GM19438 (cell line): Measurements from ENCODE around the gene UBA7.
"Not testable (repeated sequence)": the region's sequence is repeated elsewhere in the genome, so short reads cannot be mapped to it uniquely, and the experiment has no call there.

Experiments used
- ATAC-seq: cut with Tn5 transposase; IDR thresholded peaks from one replicate; pipeline ENCODE4 v1.9.1; 2021; ENCODE audit warnings: low read depth; ENCODE audit not compliant: unreplicated experiment

Gene UBA7, protein sequence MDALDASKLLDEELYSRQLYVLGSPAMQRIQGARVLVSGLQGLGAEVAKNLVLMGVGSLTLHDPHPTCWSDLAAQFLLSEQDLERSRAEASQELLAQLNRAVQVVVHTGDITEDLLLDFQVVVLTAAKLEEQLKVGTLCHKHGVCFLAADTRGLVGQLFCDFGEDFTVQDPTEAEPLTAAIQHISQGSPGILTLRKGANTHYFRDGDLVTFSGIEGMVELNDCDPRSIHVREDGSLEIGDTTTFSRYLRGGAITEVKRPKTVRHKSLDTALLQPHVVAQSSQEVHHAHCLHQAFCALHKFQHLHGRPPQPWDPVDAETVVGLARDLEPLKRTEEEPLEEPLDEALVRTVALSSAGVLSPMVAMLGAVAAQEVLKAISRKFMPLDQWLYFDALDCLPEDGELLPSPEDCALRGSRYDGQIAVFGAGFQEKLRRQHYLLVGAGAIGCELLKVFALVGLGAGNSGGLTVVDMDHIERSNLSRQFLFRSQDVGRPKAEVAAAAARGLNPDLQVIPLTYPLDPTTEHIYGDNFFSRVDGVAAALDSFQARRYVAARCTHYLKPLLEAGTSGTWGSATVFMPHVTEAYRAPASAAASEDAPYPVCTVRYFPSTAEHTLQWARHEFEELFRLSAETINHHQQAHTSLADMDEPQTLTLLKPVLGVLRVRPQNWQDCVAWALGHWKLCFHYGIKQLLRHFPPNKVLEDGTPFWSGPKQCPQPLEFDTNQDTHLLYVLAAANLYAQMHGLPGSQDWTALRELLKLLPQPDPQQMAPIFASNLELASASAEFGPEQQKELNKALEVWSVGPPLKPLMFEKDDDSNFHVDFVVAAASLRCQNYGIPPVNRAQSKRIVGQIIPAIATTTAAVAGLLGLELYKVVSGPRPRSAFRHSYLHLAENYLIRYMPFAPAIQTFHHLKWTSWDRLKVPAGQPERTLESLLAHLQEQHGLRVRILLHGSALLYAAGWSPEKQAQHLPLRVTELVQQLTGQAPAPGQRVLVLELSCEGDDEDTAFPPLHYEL

DNA sequence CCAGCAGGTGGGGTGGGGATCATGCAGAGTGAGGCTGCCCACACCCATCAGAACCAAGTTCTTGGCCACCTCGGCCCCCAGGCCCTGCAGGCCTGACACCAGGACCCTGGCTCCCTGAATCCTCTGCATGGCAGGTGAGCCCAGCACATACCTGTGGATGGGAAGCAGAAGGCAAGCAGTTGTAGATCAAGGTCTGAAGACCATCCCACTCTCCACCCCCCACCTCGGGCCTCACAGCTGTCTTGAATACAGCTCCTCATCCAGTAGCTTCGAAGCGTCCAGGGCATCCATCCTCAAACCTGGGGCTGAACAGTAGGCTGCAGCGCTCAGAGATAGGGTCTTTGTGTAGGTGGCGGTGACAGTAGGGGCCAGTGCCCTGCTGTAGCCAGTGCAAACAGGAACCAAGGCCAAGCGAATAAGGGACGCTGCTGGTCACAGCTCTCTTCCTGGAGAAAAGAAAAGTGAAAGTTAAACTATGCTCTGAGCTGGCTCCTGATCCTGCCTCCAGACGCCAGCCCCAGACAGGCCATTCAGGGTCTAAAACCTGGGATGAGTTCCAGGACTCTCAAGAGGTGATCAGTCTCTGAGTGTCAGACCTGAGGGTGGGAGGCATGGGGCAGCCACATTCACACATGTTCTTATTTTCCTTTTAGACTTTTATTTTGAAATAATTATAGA, at the start of gene UBA7:
UBA7 (minus strand) TSS at position 457 of the 678 bp plus-strand sequence; CDS start at position 291, 166 bp downstream.
- no peak for ATAC-seq

DNA sequence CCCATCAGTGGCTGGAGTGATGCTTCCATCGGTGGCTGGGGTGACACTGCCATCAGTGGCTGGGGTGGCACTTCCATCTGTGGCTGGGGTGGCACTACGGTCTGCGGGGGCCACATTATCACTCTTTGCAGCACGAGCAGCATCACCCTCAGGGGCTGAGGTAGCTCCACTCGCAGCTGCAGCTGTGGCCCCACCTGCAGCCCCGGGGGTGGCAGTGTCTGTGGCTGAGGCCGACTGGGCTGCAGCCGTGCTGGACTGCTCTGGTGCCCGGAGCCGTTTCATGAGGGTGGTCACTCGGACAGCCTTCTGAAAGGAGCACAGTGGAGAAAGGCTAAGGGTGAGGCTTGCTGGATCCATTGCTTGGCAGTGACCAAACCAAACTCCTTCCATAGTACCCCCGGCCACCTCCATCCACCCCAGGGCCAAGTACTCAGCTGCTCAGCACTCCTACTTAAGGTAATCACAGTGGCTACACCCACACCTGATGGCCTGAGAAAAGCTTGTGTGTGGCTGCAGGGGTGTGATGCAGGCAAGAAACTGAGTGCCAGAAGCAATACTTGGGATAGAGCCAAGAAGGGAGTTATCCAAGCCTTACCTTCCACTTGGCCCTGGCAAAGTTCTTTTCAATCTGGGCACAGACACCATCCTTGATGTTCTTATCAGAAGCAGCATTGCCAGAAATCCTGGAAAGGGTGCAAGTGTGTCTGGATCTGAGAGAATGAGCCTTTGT, 46.0 kb upstream of the UBA7 start:
- no peak for ATAC-seq

DNA sequence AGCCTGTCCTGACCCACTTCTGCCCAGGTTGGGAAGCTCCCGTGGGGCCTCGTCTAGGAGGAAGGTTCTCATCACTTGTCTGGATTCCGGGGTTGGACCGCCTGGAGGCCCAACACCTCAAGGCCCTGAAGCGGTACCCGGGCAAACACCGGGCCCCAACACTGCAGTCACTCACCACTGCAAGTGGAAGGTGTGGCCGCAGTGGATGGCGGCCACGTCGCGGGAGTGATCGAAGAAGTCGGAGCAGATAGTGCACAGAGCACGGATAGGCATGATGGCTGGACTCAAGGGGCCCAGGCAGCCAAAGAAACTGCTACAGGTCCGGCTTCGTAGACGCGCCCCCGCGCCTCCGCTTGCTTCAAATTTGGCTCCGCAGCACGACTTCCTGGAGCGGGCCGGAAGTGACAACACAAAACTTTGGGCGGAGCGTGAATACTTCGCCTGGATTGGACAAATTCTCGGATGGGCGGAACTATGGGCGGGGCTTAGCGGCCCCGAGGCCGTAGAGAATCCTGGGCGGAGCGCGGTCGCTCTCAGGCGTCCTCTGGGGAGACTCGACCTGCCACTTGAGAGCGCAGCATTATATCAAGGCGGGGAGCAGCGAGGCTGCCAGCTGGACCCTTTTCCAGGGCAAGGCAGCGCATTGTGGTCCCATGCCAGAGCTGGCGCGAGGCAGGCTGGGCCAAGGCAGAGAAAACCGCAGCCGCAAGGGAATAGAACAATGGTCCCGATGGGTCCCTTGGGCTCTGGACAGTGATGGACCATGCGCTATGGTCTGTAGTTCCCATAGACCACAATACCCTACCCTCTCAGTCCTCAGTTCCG, 42.6 kb upstream of the UBA7 start, which contains the start of gene TRAIP:
TRAIP (minus strand) TSS at position 384 of the 825 bp plus-strand sequence; CDS start at position 273, 111 bp downstream.
- ATAC-seq = peak; percentile 95

DNA sequence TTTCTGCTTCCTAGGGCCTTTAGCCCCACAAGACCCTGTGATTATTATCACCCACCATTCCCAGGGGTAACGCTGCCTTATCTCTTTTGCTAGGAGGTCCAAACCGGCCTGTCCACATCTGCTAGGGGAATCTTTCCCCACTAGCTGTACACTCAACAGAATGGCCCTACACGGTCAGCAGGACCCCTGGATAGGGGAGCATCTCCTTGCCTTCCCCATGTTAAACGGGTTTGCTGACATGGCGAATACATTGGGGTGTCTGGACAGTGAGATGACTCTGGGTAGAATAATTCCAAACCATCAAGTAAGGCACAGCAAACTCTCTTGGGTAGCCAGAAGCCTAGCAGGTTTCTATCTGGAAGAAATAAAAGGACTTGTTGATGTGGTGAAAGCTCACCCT, 41.9 kb upstream of the UBA7 start:
- ATAC-seq = no peak

DNA sequence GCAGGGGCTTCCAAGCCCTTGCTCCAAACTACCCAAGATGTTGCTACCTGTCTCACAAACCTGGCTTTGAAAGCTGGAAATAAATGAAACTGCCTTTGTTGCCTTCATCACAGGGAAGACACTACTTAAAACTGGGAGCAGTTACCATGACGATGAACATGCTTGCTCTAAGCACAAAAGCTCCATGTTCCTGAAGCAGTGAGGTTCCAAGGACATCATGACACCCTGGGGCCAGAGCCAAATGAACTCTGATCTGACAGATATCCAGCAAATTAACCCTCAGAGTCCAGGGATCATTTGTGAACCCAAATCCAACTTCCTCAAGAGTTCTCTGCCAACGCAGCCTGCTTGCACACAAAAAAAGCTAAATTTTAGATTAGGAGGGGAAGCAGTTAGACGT, 31.9 kb upstream of the UBA7 start:
- ATAC-seq = no peak

DNA sequence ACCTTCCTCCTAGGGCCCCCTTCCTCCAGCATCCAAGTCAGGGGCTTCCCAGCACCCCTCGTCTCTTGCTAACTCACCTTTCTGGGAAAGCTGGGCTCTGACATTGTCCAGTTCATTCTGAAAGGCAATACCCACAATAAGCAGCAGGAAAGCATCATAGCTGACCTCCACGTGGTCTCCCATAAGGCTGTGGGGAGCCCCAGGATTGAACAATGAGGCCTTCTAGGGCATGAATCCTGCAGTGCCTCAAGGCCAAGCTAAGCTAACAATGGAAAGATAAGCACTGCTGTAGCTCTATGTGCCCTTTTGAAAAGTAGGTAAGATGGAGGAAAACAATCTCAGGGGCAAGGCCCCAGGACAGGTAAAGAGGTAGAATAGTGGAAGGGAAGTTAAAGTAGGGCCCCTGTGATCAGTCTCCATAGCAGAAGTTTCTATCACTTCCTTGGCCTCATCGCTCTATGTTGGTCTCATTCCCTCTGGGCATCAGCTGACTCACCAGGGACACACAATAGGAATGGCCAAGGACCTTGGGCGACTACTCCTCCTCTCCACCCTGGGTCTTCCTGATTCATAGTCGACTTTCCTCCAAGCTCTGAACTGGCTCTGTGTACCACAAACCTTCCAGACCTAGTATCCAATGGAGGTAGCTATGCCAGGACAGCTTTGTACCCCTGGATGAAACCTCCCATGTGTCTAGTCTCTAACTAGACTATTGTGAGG, 30.9 kb upstream of the UBA7 start:
- no peak for ATAC-seq

DNA sequence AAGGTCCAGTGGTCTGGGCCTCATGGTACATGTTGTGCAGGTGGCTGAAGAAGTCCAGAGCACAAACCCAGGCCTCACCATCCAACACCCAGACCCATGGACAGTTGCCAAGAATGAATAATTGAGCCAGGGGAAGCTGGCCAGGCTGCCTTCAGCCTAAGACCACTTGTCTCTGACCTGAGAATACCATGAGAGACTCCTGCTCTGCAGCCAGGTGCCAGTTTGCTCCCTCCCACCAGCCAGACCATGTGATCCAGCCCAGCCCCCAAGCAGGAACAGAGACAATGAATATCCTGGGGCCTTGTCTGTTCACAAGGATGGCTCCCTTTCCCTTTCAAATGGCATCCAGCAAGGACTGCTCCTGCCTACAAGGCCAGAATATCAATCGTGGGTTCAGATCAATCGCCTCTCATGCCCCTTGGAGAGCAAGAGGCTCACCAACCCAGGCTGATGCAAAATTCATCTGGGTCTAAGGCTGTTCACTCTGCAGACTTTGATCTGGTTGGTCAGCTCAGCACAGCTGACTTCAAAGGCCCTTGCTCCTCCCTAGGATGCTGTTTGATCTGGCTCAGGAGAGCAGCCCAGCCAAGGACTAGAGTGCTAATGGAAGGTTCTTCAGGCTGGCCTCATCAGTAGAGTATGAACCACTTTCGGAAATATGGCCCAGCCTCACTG, 29.2 kb upstream of the UBA7 start:
- no peak for ATAC-seq

DNA sequence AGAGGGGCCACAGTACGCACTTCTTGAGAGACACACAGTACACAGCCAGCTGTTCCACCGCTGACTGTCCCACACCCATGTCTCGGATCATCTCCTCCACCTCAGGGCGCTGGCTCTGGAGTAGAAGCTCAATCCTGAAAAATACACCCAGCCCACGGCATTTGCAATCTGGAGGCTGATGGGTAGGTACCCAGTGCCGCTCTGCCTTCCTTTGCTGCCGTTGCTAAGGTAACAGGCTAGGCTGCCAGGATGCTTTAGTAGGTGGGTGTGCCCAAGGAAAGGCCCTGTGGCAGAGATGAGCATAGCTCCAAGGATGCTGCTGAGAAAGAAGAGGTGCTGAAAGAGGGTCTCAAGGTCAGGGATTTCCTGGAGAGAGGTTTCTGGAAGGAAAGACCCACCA, 28.1 kb upstream of the UBA7 start:
- no peak for ATAC-seq

DNA sequence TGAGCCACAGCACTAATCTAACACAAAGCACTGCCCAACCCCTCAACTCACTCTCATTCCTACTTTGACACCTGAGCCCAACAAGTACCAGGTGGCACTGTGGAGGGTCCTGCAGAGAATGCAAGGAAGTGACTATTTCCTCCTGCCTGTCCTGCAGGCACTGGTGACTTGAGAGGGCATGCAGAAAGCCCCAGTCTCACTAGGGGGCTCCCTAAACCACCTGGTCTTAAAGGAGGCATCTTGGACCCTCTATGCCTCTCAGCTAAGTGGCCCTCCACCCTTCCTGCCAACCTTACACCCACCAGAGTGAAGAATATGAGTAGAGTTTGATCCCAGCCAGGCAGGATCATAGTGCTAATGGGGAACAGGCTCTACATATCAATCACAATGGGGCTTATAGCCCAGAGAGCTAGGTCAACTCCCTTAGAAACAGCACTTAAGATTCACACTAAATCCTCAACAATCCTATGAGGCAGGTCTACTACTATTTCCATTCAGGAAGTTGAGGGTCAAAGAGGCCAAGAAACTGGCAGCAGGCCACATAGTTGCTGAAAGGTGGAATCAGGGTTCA, 27.5 kb upstream of the UBA7 start:
- no peak for ATAC-seq

DNA sequence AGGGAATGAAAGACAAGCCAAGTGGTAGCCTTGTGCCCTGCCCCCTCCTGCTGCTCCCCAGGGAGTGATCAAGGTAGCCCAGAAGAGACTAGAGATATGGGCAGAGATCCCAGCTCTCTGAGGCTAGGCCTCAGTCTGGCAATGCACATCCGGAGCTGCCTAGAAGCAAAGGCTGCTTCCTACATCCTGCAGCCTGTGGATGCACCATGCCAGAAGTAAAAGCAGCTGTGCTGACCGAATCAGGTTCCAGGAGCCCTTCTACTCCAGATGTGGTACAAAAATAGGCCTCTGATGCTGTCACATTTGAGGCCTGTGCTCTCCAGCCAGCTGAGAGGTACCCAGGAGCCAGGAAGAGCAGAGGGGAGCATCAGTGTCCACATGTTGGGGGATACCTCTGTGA, 26.6 kb upstream of the UBA7 start:
- ATAC-seq = no peak

DNA sequence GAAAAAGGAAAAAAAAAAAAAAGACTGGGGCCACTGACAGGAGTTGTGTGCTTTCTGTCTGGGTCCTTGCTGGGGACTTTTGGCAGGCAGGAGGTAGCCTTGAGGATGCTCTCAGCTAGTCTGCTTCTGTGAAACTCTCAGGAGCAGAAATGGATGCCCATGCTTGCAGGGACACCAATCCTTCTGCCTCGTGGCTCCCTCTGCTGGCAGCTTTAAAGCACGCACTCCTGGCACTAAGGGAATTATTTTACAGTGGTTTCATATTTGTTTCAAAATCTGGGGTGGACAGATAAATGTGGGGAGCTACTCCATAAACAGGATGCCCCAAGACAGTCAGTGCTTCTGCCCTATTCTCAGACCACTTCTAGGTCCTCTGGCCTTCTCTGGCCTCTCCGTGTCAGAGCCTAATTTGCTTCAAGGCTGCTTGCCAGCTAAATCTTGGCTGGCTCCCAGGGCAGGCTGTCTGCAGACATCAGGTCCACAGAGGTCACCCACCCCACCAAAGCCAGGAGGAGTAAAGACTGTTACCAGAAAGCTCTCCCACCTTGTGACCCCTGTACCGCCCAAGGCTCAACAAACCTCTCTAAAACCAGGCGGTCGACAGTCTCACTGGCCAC, 25.5 kb upstream of the UBA7 start:
- no peak for ATAC-seq

DNA sequence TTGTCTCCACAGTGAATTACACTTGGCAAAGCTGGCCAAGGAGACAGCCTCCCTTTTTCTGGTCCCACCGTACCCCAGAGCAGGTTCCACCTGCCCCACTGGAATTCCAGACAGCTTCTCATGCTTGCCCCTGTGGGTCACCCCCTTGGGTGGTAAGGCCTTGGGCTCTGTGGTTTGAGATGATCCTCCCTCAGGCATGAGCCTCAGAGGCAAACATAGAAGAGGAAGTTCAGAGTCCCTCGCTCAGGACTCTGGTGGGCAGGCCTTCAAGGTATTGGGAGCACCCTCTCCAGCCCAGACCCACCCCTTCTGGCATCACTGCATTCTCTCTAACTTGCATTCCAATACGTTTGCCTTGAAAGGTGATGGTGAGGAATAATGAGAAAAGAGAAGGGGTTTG, 17.6 kb upstream of the UBA7 start:
- no peak for ATAC-seq

DNA sequence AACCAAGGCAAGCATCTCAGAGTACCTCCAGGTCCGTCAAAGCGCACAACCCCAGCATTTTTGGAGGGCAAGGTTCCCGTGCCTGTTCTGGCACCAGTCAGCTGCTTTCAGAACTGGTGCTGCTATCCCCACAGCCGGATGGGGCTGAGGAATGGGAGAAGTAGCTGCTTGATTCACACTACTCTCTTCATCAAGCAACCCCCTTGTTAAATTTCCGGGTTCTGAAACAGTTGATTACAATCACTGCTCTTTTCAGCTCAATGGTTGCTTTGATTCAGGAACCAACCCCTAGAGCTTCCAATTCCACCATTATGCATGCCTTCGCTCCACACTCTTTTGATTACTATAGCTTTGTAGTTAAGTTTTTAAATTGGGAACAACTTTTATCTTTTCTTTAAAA, 12.3 kb upstream of the UBA7 start:
- no peak for ATAC-seq

DNA sequence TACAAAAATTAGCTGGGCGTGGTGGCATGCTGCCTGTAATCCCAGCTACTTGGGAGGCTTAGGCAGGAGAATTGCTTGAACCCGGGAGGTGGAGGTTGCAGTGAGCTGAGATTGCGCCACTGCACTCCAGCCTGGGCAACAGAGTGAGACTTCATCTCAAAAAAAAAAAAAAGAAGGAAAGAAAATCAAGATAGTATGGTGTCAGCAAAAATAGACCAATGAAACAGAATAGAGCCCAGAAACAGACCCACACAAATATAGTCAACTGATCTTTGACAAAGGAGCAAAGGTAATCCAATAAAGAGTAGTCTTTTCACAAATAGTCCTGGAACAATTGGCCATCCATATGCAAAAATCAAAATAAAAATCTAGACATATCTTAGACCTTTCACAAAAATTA, 9.4 kb upstream of the UBA7 start:
- ATAC-seq = not testable (repeated sequence)

DNA sequence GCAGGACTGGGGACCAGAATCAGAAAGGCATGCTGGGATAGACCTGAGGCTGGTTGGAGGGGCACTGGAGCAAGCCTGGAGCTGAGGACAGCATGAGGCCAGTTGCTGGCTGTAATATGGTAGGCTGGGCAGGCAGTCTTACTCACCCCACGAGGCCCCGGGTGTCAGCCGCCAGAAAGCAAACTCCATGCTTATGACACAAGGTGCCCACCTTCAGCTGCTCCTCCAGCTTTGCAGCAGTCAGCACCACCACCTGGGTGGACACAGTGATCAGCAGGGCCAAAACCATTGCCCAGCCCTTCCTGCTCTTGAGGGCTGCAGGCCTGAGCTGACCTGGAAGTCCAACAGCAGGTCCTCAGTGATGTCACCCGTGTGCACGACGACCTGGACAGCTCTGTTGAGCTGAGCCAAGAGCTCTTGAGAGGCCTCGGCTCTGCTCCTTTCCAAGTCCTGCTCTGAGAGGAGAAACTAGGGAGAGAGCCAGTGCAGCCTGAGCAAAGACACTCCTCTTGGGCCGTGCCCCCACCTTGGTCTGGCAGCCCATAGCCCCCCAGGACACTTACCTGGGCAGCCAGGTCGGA, 747 bp downstream of the UBA7 start:
- ATAC-seq = no peak

DNA sequence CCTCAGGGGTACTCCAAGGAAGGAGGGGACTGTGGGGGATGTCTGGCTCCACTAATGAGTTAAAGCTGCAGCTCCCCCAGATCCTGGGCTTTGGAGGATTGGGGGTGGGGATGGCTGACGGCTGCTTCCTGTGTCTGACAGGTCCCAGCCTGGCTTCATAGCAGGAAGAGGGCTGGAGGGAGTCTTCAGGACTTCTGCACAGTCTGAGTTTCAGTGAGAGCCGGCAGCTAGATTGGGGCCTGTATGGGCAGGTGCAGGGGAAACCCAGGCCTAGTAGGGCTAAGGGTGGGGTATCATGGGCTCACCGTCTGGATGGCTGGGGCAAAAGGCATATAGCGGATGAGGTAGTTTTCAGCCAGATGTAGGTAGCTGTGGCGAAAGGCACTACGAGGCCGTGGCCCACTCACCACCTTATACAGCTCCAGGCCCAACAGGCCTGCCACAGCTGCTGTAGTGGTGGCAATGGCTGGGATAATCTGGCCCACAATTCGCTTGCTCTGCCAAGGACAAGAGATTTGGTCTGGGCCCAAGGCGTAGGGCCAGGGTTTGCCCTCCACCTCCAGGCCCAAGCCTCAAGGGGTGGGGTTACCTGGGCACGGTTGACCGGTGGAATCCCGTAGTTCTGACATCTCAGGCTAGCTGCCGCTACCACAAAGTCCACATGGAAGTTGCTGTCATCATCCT, 6.2 kb downstream of the UBA7 start:
- no peak for ATAC-seq
